Activated T-helper 1 cell treated with anti-CD3 and anti-CD28 coated beads, Interleukin-12 subunit alpha, Interleukin-12 subunit beta, Interleukin-2, Interleukin-4 antibody, amounts not matched to agents 30 ng/mL and 10 ng/mL and 1 ng/mL, durations not matched to agents 14 hours and 24 hours and 36 hours (primary cell): ENCODE data around the gene POU2F2. TPM values are rescaled to one million over a fixed set of nuclear protein-coding genes. Genes with fewer than 3 reads are reported as not detected.

Source experiments
- DNase-seq: peaks from one replicate; pipeline ENCODE4 v3.0.0; 2021; ENCODE audit warnings: low spot score
- H3K27ac Mint-ChIP-seq: one replicate; pipeline ENCODE4 v1.8.0; 2021; ENCODE audit warnings: mild to moderate bottlenecking, mixed read lengths
- H3K27me3 Mint-ChIP-seq: one replicate; pipeline ENCODE4 v1.8.0; 2022; ENCODE audit warnings: mild to moderate bottlenecking, moderate library complexity, mixed read lengths; ENCODE audit not compliant: insufficient read depth
- H3K36me3 Mint-ChIP-seq: one replicate; pipeline ENCODE4 v1.8.0; 2021; ENCODE audit warnings: low read depth, mixed read lengths
- H3K4me1 Mint-ChIP-seq: one replicate; pipeline ENCODE4 v1.8.0; 2021; ENCODE audit warnings: low read depth, mixed read lengths
- H3K4me3 Mint-ChIP-seq: one replicate; pipeline ENCODE4 v1.8.0; 2021; ENCODE audit warnings: mild to moderate bottlenecking, moderate library complexity, mixed read lengths
- H3K9me3 Mint-ChIP-seq: one replicate; pipeline ENCODE4 v1.8.0; 2021; ENCODE audit warnings: mixed read lengths
- intact Hi-C: fragments of 100-400 bp; cut with micrococcal nuclease; formaldehyde crosslinking; loops from one replicate; pipeline ENCODE4 v1.15.1; 2024
- total RNA-seq: library from RNA; stranded (reverse); gene quantifications from 2 replicates; pipeline ENCODE4 v1.2.3, GENCODE V29; 2022

Gene POU2F2
- total RNA-seq, 1 donor from 2014 or later = 64.0 TPM

GRCh38 chr19:42098781-42099180, 33.5 kb downstream of the POU2F2 start:
- Mint-ChIP-seq H3K36me3 (peaks cover 39% of the 10 kb centered on the region), H3K27me3 (no peaks in the 10 kb centered on the region), H3K4me3 (no peak overlapping the region), H3K9me3 (no peaks in the 10 kb centered on the region), H3K27ac (no peak overlapping the region), H3K4me1 (peaks cover 7% of the 10 kb centered on the region)
- intact Hi-C loops = no loop called here
- DNase-seq = no peak

GRCh38 chr19:42097461-42097860, 34.8 kb downstream of the POU2F2 start:
- Mint-ChIP-seq H3K27ac (no peak overlapping the region), H3K27me3 (no peaks in the 10 kb centered on the region), H3K9me3 (no peaks in the 10 kb centered on the region), H3K36me3 (peaks cover 31% of the 10 kb centered on the region), H3K4me1 (peaks cover 2% of the 10 kb centered on the region), H3K4me3 (no peak overlapping the region)
- no peak for DNase-seq
- intact Hi-C loops = no loop called here

GRCh38 chr19:42096255-42096837, 35.9 kb downstream of the POU2F2 start:
- Mint-ChIP-seq H3K27ac (no peak overlapping the region), H3K4me1 (peaks cover 9% of the 10 kb centered on the region), H3K27me3 (no peaks in the 10 kb centered on the region), H3K9me3 (no peaks in the 10 kb centered on the region), H3K4me3 (no peak overlapping the region), H3K36me3 (peaks cover 34% of the 10 kb centered on the region)
- intact Hi-C loops = no loop called here
- no peak for DNase-seq

GRCh38 chr19:42095814-42096230, 36.4 kb downstream of the POU2F2 start:
- no peak overlapping the region for H3K4me3 Mint-ChIP-seq
- intact Hi-C loops = no loop called here
- no peaks in the 10 kb centered on the region for H3K27me3 Mint-ChIP-seq
- H3K9me3 Mint-ChIP-seq = no peaks in the 10 kb centered on the region
- H3K4me1 Mint-ChIP-seq = peaks cover 14% of the 10 kb centered on the region
- peaks cover 30% of the 10 kb centered on the region for H3K36me3 Mint-ChIP-seq
- no peak overlapping the region for H3K27ac Mint-ChIP-seq
- no peak for DNase-seq

- peaks cover 35% of the 10 kb centered on the region for H3K36me3 Mint-ChIP-seq
- no peaks in the 10 kb centered on the region for H3K27me3 Mint-ChIP-seq
- H3K4me1 Mint-ChIP-seq = peaks cover 19% of the 10 kb centered on the region
- intact Hi-C loops = no loop called here
- no peak overlapping the region for H3K27ac Mint-ChIP-seq
- DNase-seq = no peak
- H3K9me3 Mint-ChIP-seq = no peaks in the 10 kb centered on the region
- H3K4me3 Mint-ChIP-seq = no peak overlapping the region
Measured at GRCh38 chr19:42095142-42095813, 37.0 kb downstream of the POU2F2 start.

GRCh38 chr19:42093926-42094325, 38.3 kb downstream of the POU2F2 start:
- peaks cover 35% of the 10 kb centered on the region for H3K36me3 Mint-ChIP-seq
- no peak for DNase-seq
- no peak overlapping the region for H3K27ac Mint-ChIP-seq
- intact Hi-C loops = no loop called here
- H3K27me3 Mint-ChIP-seq = no peaks in the 10 kb centered on the region
- peaks cover 32% of the 10 kb centered on the region for H3K4me1 Mint-ChIP-seq
- H3K4me3 Mint-ChIP-seq = no peak overlapping the region
- no peaks in the 10 kb centered on the region for H3K9me3 Mint-ChIP-seq

GRCh38 chr19:42093505-42093904, 38.7 kb downstream of the POU2F2 start:
- Mint-ChIP-seq H3K4me1 (peaks cover 37% of the 10 kb centered on the region), H3K27ac (no peak overlapping the region), H3K4me3 (no peak overlapping the region), H3K9me3 (no peaks in the 10 kb centered on the region), H3K27me3 (no peaks in the 10 kb centered on the region), H3K36me3 (peaks cover 34% of the 10 kb centered on the region)
- intact Hi-C loops = no loop called here
- DNase-seq = no peak

GRCh38 chr19:42092350-42092749, 39.9 kb downstream of the POU2F2 start:
- Mint-ChIP-seq H3K36me3 (peaks cover 31% of the 10 kb centered on the region), H3K27me3 (no peaks in the 10 kb centered on the region), H3K4me3 (no peak overlapping the region), H3K4me1 (peaks cover 39% of the 10 kb centered on the region), H3K9me3 (no peaks in the 10 kb centered on the region), H3K27ac (peak overlapping the region; percentile 81)
- DNase-seq = peak; percentile 51
- intact Hi-C loops = no loop called here

- intact Hi-C loops = no loop called here
- Mint-ChIP-seq H3K27ac (no peak overlapping the region), H3K27me3 (no peaks in the 10 kb centered on the region), H3K4me3 (no peak overlapping the region), H3K9me3 (no peaks in the 10 kb centered on the region), H3K4me1 (peaks cover 39% of the 10 kb centered on the region), H3K36me3 (peaks cover 29% of the 10 kb centered on the region)
- no peak for DNase-seq
Measured at GRCh38 chr19:42091742-42092141, 40.5 kb downstream of the POU2F2 start.

- Mint-ChIP-seq H3K27ac (peak overlapping the region; percentile 81), H3K9me3 (no peaks in the 10 kb centered on the region), H3K4me3 (peak overlapping the region; percentile 16), H3K27me3 (no peaks in the 10 kb centered on the region), H3K36me3 (peaks cover 26% of the 10 kb centered on the region), H3K4me1 (peaks cover 39% of the 10 kb centered on the region)
- intact Hi-C loops = no loop called here
- no peak for DNase-seq
Measured at GRCh38 chr19:42091300-42091699, 40.9 kb downstream of the POU2F2 start.

- Mint-ChIP-seq H3K36me3 (peaks cover 26% of the 10 kb centered on the region), H3K27me3 (no peaks in the 10 kb centered on the region), H3K27ac (peak overlapping the region; percentile 81), H3K4me3 (peak overlapping the region; percentile 16), H3K9me3 (no peaks in the 10 kb centered on the region), H3K4me1 (peaks cover 39% of the 10 kb centered on the region)
- intact Hi-C loops = no loop called here
- no peak for DNase-seq
Measured at GRCh38 chr19:42090672-42091071, 41.6 kb downstream of the POU2F2 start.

- Mint-ChIP-seq H3K4me3 (peak overlapping the region; percentile 15), H3K9me3 (no peaks in the 10 kb centered on the region), H3K27me3 (no peaks in the 10 kb centered on the region), H3K27ac (peak overlapping the region; percentile 61), H3K4me1 (peaks cover 39% of the 10 kb centered on the region), H3K36me3 (peaks cover 20% of the 10 kb centered on the region)
- no peak for DNase-seq
- intact Hi-C loops = no loop called here
Measured at GRCh38 chr19:42089772-42090171, 42.5 kb downstream of the POU2F2 start.

- no peak for DNase-seq
- Mint-ChIP-seq H3K4me3 (peak overlapping the region; percentile 20), H3K4me1 (peaks cover 39% of the 10 kb centered on the region), H3K27me3 (no peaks in the 10 kb centered on the region), H3K9me3 (no peaks in the 10 kb centered on the region), H3K27ac (peak overlapping the region; percentile 66), H3K36me3 (peaks cover 16% of the 10 kb centered on the region)
- intact Hi-C loops = no loop called here
Measured at GRCh38 chr19:42089191-42089750, 43.0 kb downstream of the POU2F2 start.
